ENCODE results near the gene GPR34. TPM values are rescaled to one million over a fixed set of nuclear protein-coding genes. Genes with fewer than 3 reads are reported as not detected.
A peak's percentile ranks its signal among the peaks of the same experiment; 100 is the strongest.
"Not testable (repeated sequence)": the region's sequence is repeated elsewhere in the genome, so short reads cannot be mapped to it uniquely, and the experiment has no call there.

The GPR34 gene, protein sequence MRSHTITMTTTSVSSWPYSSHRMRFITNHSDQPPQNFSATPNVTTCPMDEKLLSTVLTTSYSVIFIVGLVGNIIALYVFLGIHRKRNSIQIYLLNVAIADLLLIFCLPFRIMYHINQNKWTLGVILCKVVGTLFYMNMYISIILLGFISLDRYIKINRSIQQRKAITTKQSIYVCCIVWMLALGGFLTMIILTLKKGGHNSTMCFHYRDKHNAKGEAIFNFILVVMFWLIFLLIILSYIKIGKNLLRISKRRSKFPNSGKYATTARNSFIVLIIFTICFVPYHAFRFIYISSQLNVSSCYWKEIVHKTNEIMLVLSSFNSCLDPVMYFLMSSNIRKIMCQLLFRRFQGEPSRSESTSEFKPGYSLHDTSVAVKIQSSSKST
- total RNA-seq, result under 1 TPM; 0.33 to 0.52 TPM
- polyA plus RNA-seq, result under 1 TPM; 0.18 to 0.40 (median 0.27) TPM
- 0 to 0.43 (median 0.07) reads per million in 6 experiments for total RNA-seq

DNA sequence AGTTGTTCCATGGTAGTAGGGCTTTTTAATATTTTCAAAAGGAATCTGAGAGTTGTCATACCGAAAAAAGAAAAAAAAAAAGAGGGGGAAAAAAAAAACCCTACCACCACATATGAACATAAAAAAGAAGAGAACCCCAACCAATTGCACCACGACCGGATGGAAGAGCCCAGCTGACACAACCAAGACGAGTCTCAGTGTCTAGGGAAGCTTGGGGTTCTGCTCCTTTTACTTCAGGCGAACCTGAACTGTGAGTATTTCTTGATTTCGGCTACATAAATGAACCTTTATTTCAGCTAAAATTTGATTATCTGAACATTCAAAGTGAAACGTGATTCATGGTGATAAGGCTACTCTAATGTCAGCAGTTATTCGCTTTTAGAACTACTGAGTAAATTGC lies at the start of gene GPR34:
TSS of gene GPR34 (plus strand) at position 139 of the 400 bp plus-strand sequence. CDS start 6,661 bp downstream, outside the sequence.
- H3K27me3 Mint-ChIP-seq, result no peaks in the 10 kb centered on the region
- POLR2A ChIA-PET, result no interaction called here
- H3K27ac Mint-ChIP-seq, result peak within 1 kb of the TSS in 5 of 10 donors; percentile 4 to 80 (median 37)
- H3K9me3 Mint-ChIP-seq, result peaks cover 0 to 2% (median 0%) of the 10 kb centered on the region in 9 donors
- peak in 7 of 10 donors; percentile 4 to 37 (median 19) for DNase-seq
- peaks cover 0 to 6% (median 0%) of the 10 kb centered on the region in 3 donors for H3K36me3 Mint-ChIP-seq
- ATAC-seq, result peak; percentile 64 to 82
- peak within 1 kb of the TSS in 8 of 10 donors; percentile 5 to 55 (median 28) for H3K4me3 Mint-ChIP-seq
- H3K4me1 Mint-ChIP-seq, result peaks cover 12 to 54% (median 30%) of the 10 kb centered on the region in 4 donors

GRCh38 chrX:41646201-41646600 lies 42.6 kb upstream of the GPR34 start:
- ATAC-seq, DNase-seq, H3K4me3 Mint-ChIP-seq, H3K4me1 Mint-ChIP-seq, H3K27ac Mint-ChIP-seq, POLR2A ChIA-PET, H3K27me3 Mint-ChIP-seq: not testable (repeated sequence)
- Mint-ChIP-seq H3K9me3 (peaks cover 0 to 57% (median 10%) of the 10 kb centered on the region in 9 donors), H3K36me3 (peaks cover 33 to 50% (median 44%) of the 10 kb centered on the region in 3 donors)

- POLR2A ChIA-PET, result no interaction called here
- ATAC-seq (no peak), DNase-seq (no peak)
- Mint-ChIP-seq H3K4me1 (peaks cover 0 to 4% (median 1%) of the 10 kb centered on the region in 4 donors), H3K36me3 (peaks cover 35 to 86% (median 66%) of the 10 kb centered on the region in 3 donors), H3K27me3 (no peaks in the 10 kb centered on the region), H3K4me3 (no peak overlapping the region), H3K9me3 (peaks cover 0 to 21% (median 13%) of the 10 kb centered on the region in 9 donors), H3K27ac (peak overlapping the region in 1 of 10 donors; percentile 13)
Measured at GRCh38 chrX:41653125-41653524, 35.6 kb upstream of the GPR34 start.

- POLR2A ChIA-PET, result no interaction called here
- Mint-ChIP-seq H3K36me3 (peaks cover 21 to 91% (median 63%) of the 10 kb centered on the region in 3 donors), H3K9me3 (peaks cover 0 to 8% (median 0%) of the 10 kb centered on the region in 9 donors)
Measured at GRCh38 chrX:41655101-41655500, 33.7 kb upstream of the GPR34 start.

GRCh38 chrX:41655631-41656030 lies 33.1 kb upstream of the GPR34 start:
- H3K4me3 Mint-ChIP-seq, result no peak overlapping the region
- peaks cover 0 to 8% (median 6%) of the 10 kb centered on the region in 4 donors for H3K4me1 Mint-ChIP-seq
- H3K27ac Mint-ChIP-seq, result no peak overlapping the region
- POLR2A ChIA-PET, result no interaction called here
- ATAC-seq, result no peak
- no peak for DNase-seq
- peaks cover 21 to 92% (median 62%) of the 10 kb centered on the region in 3 donors for H3K36me3 Mint-ChIP-seq
- peaks cover 0 to 8% (median 0%) of the 10 kb centered on the region in 9 donors for H3K9me3 Mint-ChIP-seq
- no peaks in the 10 kb centered on the region for H3K27me3 Mint-ChIP-seq

More at GRCh38 chrX:41655101-41655500, 33.7 kb upstream of the GPR34 start:
- Mint-ChIP-seq H3K4me1 (peaks cover 0 to 8% (median 6%) of the 10 kb centered on the region in 4 donors), H3K27me3 (no peaks in the 10 kb centered on the region), H3K27ac (no peak overlapping the region), H3K4me3 (no peak overlapping the region)
- DNase-seq (no peak), ATAC-seq (no peak)

DNA sequence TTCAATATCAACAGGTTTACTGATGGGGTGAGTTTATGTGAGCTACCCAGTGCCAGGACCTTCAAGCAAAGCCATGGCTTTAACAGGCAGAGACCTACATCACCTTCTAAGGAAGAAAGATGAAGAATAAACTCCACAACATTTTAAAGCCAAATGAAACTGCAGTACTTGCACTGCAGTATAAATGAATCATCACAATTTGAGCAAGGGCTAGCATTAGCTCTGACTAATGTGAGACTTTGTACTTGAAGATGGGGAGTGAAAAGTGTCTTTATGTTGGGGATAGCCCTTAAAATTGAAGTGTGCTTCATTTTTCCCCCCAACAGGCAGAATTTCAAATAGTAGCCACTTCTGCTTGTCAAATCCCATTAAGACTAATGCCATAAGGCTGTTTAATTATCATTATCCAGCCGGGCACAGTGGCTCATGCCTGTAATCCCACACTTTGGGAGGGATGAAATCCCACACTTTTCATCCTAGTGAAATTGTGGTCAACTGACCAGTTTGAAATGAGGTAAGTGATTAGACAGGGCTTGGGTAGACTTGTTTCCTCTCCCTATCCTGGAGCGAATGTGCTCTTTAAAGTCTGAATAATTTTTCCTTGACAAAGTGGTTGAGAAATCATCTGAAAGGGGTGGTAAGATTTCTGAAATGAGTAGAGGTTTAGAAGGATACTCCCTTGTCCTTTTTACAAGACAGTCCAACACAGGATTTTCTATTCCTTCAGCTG lies 27.2 kb upstream of the GPR34 start:
- H3K27me3 Mint-ChIP-seq, result no peaks in the 10 kb centered on the region
- ATAC-seq (no peak), DNase-seq (no peak)
- H3K27ac Mint-ChIP-seq, result peak overlapping the region in 1 of 10 donors; percentile 18
- peaks cover 0 to 77% (median 24%) of the 10 kb centered on the region in 3 donors for H3K36me3 Mint-ChIP-seq
- peaks cover 5 to 21% (median 8%) of the 10 kb centered on the region in 4 donors for H3K4me1 Mint-ChIP-seq
- POLR2A ChIA-PET, result no interaction called here
- H3K4me3 Mint-ChIP-seq, result no peak overlapping the region
- H3K9me3 Mint-ChIP-seq, result no peaks in the 10 kb centered on the region

DNA sequence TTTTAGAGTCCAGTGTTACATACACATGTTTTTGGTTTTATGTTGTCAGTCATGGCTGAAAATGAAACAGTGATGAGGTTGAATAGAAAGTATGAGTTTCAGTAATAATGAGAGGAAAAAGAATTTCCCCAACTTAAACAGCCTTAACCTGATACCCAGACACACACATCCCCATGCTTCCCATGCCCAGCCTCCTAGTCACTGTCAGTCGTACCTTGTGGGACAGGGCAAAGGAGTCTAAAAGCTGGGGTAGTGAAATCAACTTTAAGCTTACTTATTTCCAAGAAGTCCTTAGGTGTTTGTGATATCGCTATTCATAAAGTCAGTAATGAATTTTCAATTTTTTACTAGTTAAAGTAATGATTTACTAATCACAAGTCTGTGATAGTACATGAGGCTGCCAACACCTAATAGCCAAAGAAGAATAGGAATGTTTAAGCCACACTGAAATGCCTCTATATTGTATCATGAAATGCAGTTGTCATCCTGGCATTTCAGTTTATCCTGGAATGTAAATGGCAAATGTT lies 24.3 kb upstream of the GPR34 start:
- Mint-ChIP-seq H3K4me1 (peaks cover 6 to 29% (median 19%) of the 10 kb centered on the region in 4 donors), H3K27me3 (no peaks in the 10 kb centered on the region), H3K4me3 (no peak overlapping the region), H3K27ac (no peak overlapping the region), H3K9me3 (no peaks in the 10 kb centered on the region), H3K36me3 (peaks cover 0 to 56% (median 11%) of the 10 kb centered on the region in 3 donors)
- POLR2A ChIA-PET, result no interaction called here
- no peak for DNase-seq
- ATAC-seq, result no peak

DNA sequence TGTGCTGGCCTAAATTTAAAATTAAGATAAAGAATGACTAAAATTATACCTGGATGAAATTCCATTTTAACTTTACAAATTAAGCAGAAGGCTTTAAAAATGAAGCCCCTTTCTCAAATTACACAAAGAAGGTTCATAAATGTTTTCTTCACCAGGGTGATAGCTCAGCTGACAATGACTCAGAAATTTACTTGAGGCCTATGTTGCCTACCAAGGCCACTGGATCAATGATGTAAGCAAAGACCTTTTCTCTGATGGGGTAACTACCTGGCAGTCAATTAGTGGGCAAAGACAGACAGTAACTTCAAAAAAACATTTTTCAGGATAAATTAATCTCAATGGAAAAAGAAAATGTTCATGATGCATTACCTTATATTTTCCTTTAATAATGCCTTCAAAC lies 23.9 kb upstream of the GPR34 start:
- no peak overlapping the region for H3K4me3 Mint-ChIP-seq
- peaks cover 6 to 29% (median 19%) of the 10 kb centered on the region in 4 donors for H3K4me1 Mint-ChIP-seq
- POLR2A ChIA-PET, result no interaction called here
- ATAC-seq, result no peak
- peaks cover 0 to 54% (median 11%) of the 10 kb centered on the region in 3 donors for H3K36me3 Mint-ChIP-seq
- no peak for DNase-seq
- H3K27me3 Mint-ChIP-seq, result no peaks in the 10 kb centered on the region
- peak overlapping the region in 1 of 10 donors; percentile 16 for H3K27ac Mint-ChIP-seq
- H3K9me3 Mint-ChIP-seq, result no peaks in the 10 kb centered on the region

- ATAC-seq (no peak), DNase-seq (no peak)
- peaks cover 0 to 55% (median 6%) of the 10 kb centered on the region in 3 donors for H3K36me3 Mint-ChIP-seq
- no peaks in the 10 kb centered on the region for H3K27me3 Mint-ChIP-seq
- H3K27ac Mint-ChIP-seq, result peak overlapping the region in 3 of 10 donors; percentile 16 to 68 (median 17)
- H3K4me3 Mint-ChIP-seq, result peak overlapping the region in 1 of 10 donors; percentile 22
- POLR2A ChIA-PET, result no interaction called here
- H3K9me3 Mint-ChIP-seq, result no peaks in the 10 kb centered on the region
- H3K4me1 Mint-ChIP-seq, result peaks cover 6 to 29% (median 19%) of the 10 kb centered on the region in 4 donors
Measured at GRCh38 chrX:41665686-41666085, 23.1 kb upstream of the GPR34 start.

DNA sequence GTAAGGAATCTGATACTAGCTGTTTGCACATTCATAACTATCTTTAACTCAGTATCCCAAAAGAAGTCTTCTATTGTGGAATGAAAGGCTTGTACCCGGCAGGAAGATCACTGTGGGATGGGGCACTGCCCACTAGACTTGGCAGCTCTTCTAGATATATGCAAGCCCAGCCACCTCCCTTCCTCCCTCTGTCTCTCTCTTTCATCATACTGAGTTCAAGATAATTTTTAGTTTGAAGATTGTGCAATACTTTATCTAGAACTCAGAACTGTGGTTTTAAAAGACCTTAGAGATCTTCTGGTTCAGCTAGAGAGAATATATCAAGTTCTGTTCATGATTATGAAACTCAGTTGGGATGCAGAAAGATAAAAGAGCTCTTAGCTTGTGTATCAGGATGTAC lies 22.5 kb upstream of the GPR34 start:
- Mint-ChIP-seq H3K27ac (peak overlapping the region in 2 of 10 donors; percentile 16 to 68), H3K27me3 (no peaks in the 10 kb centered on the region), H3K9me3 (no peaks in the 10 kb centered on the region), H3K4me3 (peak overlapping the region in 1 of 10 donors; percentile 19), H3K36me3 (peaks cover 0 to 57% (median 6%) of the 10 kb centered on the region in 3 donors), H3K4me1 (peaks cover 6 to 29% (median 19%) of the 10 kb centered on the region in 4 donors)
- DNase-seq (no peak), ATAC-seq (no peak)
- POLR2A ChIA-PET, result no interaction called here

GRCh38 chrX:41667631-41668030 lies 21.1 kb upstream of the GPR34 start:
- POLR2A ChIA-PET, result no interaction called here
- no peak overlapping the region for H3K4me3 Mint-ChIP-seq
- H3K27ac Mint-ChIP-seq, result no peak overlapping the region
- no peaks in the 10 kb centered on the region for H3K27me3 Mint-ChIP-seq
- peaks cover 0 to 59% (median 6%) of the 10 kb centered on the region in 3 donors for H3K36me3 Mint-ChIP-seq
- H3K9me3 Mint-ChIP-seq, result no peaks in the 10 kb centered on the region
- H3K4me1 Mint-ChIP-seq, result peaks cover 10 to 33% (median 20%) of the 10 kb centered on the region in 4 donors
- ATAC-seq (no peak), DNase-seq (no peak)

GRCh38 chrX:41670112-41670511 lies 18.7 kb upstream of the GPR34 start:
- DNase-seq (no peak), ATAC-seq (no peak)
- H3K27me3 Mint-ChIP-seq, result no peaks in the 10 kb centered on the region
- no peaks in the 10 kb centered on the region for H3K9me3 Mint-ChIP-seq
- H3K27ac Mint-ChIP-seq, result peak overlapping the region in 1 of 10 donors; percentile 9
- H3K4me1 Mint-ChIP-seq, result peaks cover 17 to 43% (median 23%) of the 10 kb centered on the region in 4 donors
- POLR2A ChIA-PET, result no interaction called here
- H3K36me3 Mint-ChIP-seq, result peaks cover 0 to 51% (median 4%) of the 10 kb centered on the region in 3 donors
- H3K4me3 Mint-ChIP-seq, result no peak overlapping the region
